ENCODE results near the gene CCK.

CCK gene

DNA sequence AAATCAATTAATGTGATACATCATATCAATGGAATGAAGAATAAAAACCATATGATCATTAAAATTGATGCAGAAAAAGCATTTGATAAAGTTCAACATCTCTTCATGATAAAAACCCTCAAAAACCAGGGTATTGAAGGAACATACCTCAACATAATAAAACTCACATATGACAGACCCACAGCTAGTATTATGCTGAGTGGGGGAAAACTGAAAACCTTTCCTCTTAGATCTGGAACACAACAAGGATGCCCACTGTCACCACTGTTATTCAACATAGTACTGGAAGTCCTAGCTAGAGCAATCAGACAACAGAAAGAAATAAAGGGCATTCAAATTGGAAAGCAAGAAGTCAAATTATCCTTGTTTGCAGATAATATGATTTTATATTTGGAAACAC, 30.5 kb downstream of the CCK start:
- ChIA-PET CTCF (no interaction called here), POLR2A (no interaction called here)
- DNase-seq, result no peak
- Histone ChIP-seq H3K4me1 (ENCODE audit: control extremely low read depth in 1 of 4, control insufficient read depth in 4 of 4, insufficient read depth in 4 of 4, low read length in 3 of 4) (no peaks in the 10 kb centered on the region), H3K27ac (ENCODE audit: insufficient read depth in 1 of 2, low read depth in 1 of 2, low read length in 2 of 2, poor library complexity in 1 of 2, severe bottlenecking in 2 of 2) (no peak overlapping the region), H3K9me3 (ENCODE audit: control extremely low read depth in 1 of 5, control insufficient read depth in 4 of 5, insufficient read depth in 2 of 5, low read depth in 1 of 5, low read length in 4 of 5) (peaks cover 0 to 11% (median 7%) of the 10 kb centered on the region in 5 experiments), H3K36me3 (ENCODE audit: control insufficient read depth in 4 of 4, insufficient read depth in 4 of 4, low read length in 3 of 4) (no peaks in the 10 kb centered on the region), H3K27me3 (replicated peaks in 2 of 5; ENCODE audit: control insufficient read depth in 4 of 5, insufficient read depth in 5 of 5, low read length in 4 of 5) (no peaks in the 10 kb centered on the region), H3K4me3 (ENCODE audit: control insufficient read depth in 1 of 7, extremely low read depth in 1 of 7, insufficient read depth in 4 of 7, low read depth in 2 of 7, low read length in 6 of 7) (no peak overlapping the region)

DNA sequence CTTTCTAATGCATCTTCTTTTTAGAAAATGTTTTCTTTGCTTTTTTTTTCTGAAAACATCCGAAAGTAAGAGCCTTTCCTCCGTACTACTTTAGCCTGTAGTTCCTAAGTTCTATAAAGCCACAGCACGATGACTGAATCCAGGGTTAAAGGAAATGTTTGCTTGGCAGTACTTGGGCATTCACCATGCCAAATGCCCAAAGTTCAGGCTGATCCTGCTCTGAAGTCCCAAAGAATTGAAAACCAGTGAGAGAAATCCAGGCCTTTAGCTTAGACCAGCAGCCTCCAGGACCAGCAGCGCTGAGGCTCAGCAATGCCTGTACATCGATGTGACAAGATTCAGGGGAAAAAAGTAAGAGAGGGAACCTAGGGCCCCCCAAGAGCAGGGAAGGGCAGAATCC, 35.1 kb downstream of the CCK start:
- H3K4me3 ChIP-seq (ENCODE audit: control insufficient read depth in 1 of 7, extremely low read depth in 1 of 7, insufficient read depth in 4 of 7, low read depth in 2 of 7, low read length in 6 of 7), result no peak overlapping the region
- H3K27ac ChIP-seq (ENCODE audit: insufficient read depth in 1 of 2, low read depth in 1 of 2, low read length in 2 of 2, poor library complexity in 1 of 2, severe bottlenecking in 2 of 2), result no peak overlapping the region
- CTCF ChIA-PET, result interaction anchor here (1.3 kb wide), 1 partner anchor 213 kb away, joined by 3 read pairs; no protein-coding TSS in a partner anchor
- POLR2A ChIA-PET, result no interaction called here
- WGBS (ENCODE audit: insufficient coverage), result 100% methylated on average over 3 of the region's 5 CpGs
- H3K36me3 ChIP-seq (ENCODE audit: control insufficient read depth in 4 of 4, insufficient read depth in 4 of 4, low read length in 3 of 4), result no peaks in the 10 kb centered on the region
- no peaks in the 10 kb centered on the region for H3K4me1 ChIP-seq (ENCODE audit: control extremely low read depth in 1 of 4, control insufficient read depth in 4 of 4, insufficient read depth in 4 of 4, low read length in 3 of 4)
- no peaks in the 10 kb centered on the region for H3K9me3 ChIP-seq (ENCODE audit: control extremely low read depth in 1 of 5, control insufficient read depth in 4 of 5, insufficient read depth in 2 of 5, low read depth in 1 of 5, low read length in 4 of 5)
- DNase-seq, result no peak
- H3K27me3 ChIP-seq (replicated peaks in 2 of 5; ENCODE audit: control insufficient read depth in 4 of 5, insufficient read depth in 5 of 5, low read length in 4 of 5), result no peaks in the 10 kb centered on the region

DNA sequence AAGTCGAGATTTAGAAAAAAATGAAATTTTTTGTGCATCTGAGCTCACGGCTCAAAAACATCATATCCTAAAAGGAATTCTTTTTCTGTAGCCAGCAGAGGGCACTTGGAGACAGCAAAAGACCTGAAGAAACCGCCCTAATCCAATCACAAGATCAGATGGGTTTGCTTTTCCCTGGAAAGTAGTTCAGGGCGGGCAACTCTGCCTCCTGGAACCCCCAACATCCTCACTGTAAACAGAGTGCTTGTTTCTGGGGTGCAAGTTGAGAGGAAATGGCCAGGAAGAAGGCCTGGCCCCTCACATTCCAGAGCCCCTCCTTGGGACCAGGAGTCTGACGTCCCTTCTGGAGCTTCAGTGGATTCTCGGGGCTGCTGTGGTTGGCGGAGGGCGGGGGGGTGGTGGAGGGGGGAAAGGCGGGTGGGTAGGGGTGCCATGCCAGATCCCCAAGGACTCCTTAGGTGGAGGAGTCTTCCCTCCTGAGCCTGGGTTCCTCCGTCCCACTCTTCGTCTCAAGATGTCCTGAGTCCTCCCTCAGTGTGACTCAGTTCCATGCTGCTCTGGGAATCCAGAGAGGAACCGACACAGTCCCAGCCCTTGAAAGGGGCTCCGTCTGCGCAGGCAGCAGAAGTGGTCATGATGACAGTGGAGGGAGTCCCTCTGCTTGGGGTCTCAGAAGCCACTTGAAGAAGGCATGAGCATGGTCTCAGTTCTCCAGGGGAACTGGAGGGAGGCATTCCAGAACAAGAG, 35.9 kb downstream of the CCK start:
- H3K27me3 ChIP-seq (replicated peaks in 2 of 5; ENCODE audit: control insufficient read depth in 4 of 5, insufficient read depth in 5 of 5, low read length in 4 of 5), result no peaks in the 10 kb centered on the region
- peak in 2 of 3 donors; percentile 41 to 53 for DNase-seq
- CTCF ChIA-PET, result interaction anchor here (0.8 to 2.2 kb wide), 15 partner anchors 10 to 316 kb away, joined by 3 to 11 read pairs (median 3); no protein-coding TSS in a partner anchor
- peaks cover 0 to 6% (median under 1%) of the 10 kb centered on the region in 4 experiments for H3K36me3 ChIP-seq (ENCODE audit: control insufficient read depth in 4 of 4, insufficient read depth in 4 of 4, low read length in 3 of 4)
- no peak overlapping the region for H3K4me3 ChIP-seq (ENCODE audit: control insufficient read depth in 1 of 7, extremely low read depth in 1 of 7, insufficient read depth in 4 of 7, low read depth in 2 of 7, low read length in 6 of 7)
- H3K4me1 ChIP-seq (ENCODE audit: control extremely low read depth in 1 of 4, control insufficient read depth in 4 of 4, insufficient read depth in 4 of 4, low read length in 3 of 4), result no peaks in the 10 kb centered on the region
- no peaks in the 10 kb centered on the region for H3K9me3 ChIP-seq (ENCODE audit: control extremely low read depth in 1 of 5, control insufficient read depth in 4 of 5, insufficient read depth in 2 of 5, low read depth in 1 of 5, low read length in 4 of 5)
- H3K27ac ChIP-seq (ENCODE audit: insufficient read depth in 1 of 2, low read depth in 1 of 2, low read length in 2 of 2, poor library complexity in 1 of 2, severe bottlenecking in 2 of 2), result no peak overlapping the region
- WGBS (ENCODE audit: insufficient coverage), result 95% methylated on average over 5 of the region's 14 CpGs
- POLR2A ChIA-PET, result no interaction called here

DNA sequence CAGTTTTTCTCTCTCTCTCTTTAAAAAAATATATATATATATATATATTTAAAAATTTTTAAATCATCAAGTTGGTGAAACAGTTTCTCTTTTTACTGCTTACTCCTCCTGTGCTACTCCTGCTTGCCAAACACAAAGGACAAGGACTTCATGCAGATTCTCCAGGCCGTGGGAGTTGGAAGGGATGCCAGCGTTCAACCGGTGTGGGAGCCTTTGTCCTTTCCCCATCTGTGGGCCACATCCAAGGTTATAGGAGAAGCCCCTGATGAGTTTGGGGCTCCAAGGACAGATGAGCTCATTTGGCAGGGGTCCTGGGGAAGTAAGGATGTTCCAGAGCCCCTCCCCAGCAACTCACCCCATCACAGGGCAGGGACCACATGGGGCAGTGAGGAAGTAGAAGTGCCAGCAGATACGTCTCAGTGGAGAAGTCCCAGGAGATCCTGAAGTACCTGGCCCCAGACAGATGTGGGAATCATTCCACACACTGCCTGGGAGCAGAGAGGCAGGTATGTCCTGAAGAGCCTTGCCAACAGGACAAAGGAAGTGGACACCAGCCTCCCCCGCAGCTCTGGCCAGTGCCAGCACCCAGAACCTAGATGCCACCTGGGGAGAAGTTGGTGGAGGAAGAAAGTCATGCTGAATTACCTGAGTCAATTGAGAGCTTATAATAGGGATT, 36.6 kb downstream of the CCK start:
- Histone ChIP-seq H3K36me3 (ENCODE audit: control insufficient read depth in 4 of 4, insufficient read depth in 4 of 4, low read length in 3 of 4) (peaks cover 0 to 11% (median 3%) of the 10 kb centered on the region in 4 experiments), H3K9me3 (ENCODE audit: control extremely low read depth in 1 of 5, control insufficient read depth in 4 of 5, insufficient read depth in 2 of 5, low read depth in 1 of 5, low read length in 4 of 5) (no peaks in the 10 kb centered on the region), H3K27ac (ENCODE audit: insufficient read depth in 1 of 2, low read depth in 1 of 2, low read length in 2 of 2, poor library complexity in 1 of 2, severe bottlenecking in 2 of 2) (no peak overlapping the region), H3K27me3 (replicated peaks in 2 of 5; ENCODE audit: control insufficient read depth in 4 of 5, insufficient read depth in 5 of 5, low read length in 4 of 5) (no peaks in the 10 kb centered on the region), H3K4me1 (ENCODE audit: control extremely low read depth in 1 of 4, control insufficient read depth in 4 of 4, insufficient read depth in 4 of 4, low read length in 3 of 4) (no peaks in the 10 kb centered on the region), H3K4me3 (ENCODE audit: control insufficient read depth in 1 of 7, extremely low read depth in 1 of 7, insufficient read depth in 4 of 7, low read depth in 2 of 7, low read length in 6 of 7) (no peak overlapping the region)
- ChIA-PET POLR2A (no interaction called here), CTCF (interaction anchor here (0.8 to 2.2 kb wide), 15 partner anchors 9 to 317 kb away, joined by 3 to 11 read pairs (median 3); no protein-coding TSS in a partner anchor)
- 100% methylated on average over 1 of the region's 5 CpGs for WGBS (ENCODE audit: insufficient coverage)
- no peak for DNase-seq

DNA sequence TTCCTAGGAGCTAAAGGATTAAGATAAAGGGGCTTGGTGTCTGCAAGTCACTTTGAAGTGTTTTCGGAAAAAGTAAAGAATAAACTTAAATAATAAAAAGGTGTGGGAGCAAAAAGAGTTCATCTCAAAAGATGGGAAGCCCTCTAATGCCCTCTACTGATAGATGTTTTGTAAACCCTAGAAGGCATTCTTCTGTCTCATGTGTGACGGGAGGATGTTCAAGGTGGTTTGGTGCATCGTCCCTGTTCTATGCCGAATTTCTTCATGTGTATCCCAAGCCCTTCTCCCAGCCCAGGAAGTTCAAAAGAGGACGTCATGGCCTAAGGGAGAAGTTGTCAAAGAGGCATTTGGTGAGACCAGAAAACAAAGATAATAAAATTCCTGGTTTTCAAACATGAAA, 37.2 kb downstream of the CCK start:
- H3K9me3 ChIP-seq (ENCODE audit: control extremely low read depth in 1 of 5, control insufficient read depth in 4 of 5, insufficient read depth in 2 of 5, low read depth in 1 of 5, low read length in 4 of 5), result no peaks in the 10 kb centered on the region
- 50% methylated on average over 2 of the region's 5 CpGs for WGBS (ENCODE audit: insufficient coverage)
- no peaks in the 10 kb centered on the region for H3K27me3 ChIP-seq (replicated peaks in 2 of 5; ENCODE audit: control insufficient read depth in 4 of 5, insufficient read depth in 5 of 5, low read length in 4 of 5)
- peaks cover 2 to 17% (median 7%) of the 10 kb centered on the region in 4 experiments for H3K36me3 ChIP-seq (ENCODE audit: control insufficient read depth in 4 of 4, insufficient read depth in 4 of 4, low read length in 3 of 4)
- no peaks in the 10 kb centered on the region for H3K4me1 ChIP-seq (ENCODE audit: control extremely low read depth in 1 of 4, control insufficient read depth in 4 of 4, insufficient read depth in 4 of 4, low read length in 3 of 4)
- POLR2A ChIA-PET, result no interaction called here
- peak in 1 of 3 donors; percentile 15 for DNase-seq
- CTCF ChIA-PET, result interaction anchor here (1.0 to 2.2 kb wide), 7 partner anchors 10 to 314 kb away, joined by 3 to 11 read pairs (median 4); no protein-coding TSS in a partner anchor
- H3K27ac ChIP-seq (ENCODE audit: insufficient read depth in 1 of 2, low read depth in 1 of 2, low read length in 2 of 2, poor library complexity in 1 of 2, severe bottlenecking in 2 of 2), result no peak overlapping the region
- no peak overlapping the region for H3K4me3 ChIP-seq (ENCODE audit: control insufficient read depth in 1 of 7, extremely low read depth in 1 of 7, insufficient read depth in 4 of 7, low read depth in 2 of 7, low read length in 6 of 7)

DNA sequence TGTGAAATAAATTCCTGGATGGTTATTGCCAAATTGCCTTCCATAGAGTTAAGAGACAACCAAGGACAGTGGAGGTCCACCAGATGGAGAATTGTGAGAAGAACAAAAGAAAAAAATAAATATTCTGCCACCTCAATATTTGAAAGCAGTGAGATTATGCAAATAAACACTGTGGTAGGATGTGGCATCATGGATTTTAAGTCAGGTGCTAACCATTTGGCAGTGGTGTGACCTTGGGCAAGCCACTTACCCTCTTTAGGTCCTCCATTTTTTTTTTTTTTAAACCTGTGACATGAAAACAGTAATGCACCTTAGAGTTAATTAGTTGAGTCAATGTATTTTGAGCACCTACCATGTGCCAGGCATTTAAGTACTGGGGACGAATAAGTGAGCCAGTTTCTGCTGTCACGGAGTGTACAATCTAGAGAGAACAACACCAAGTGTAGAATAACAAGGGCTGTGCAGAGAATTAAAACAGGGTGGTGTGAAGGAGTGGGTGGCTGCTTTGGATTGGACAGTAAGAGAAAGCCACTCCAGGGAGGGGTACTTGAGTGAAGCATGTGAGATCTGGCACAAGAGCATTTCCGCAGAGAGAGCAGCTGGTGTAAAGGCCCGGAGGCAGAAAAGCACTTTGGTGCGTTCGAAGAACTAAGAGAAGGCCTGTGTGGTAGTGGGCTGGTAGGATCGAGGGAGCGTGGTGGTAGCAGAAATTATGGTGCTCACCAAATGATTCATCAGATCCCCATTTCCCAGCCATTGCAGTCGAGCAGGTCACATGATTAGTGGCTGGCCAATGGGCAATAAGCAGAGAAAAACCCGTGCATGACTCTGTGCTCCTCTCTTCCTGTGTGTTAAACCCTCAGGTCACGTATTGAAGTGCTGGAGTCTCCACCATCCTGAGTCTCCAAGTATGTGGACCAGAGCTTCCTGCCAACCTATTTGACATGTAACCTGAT, 39.2 kb downstream of the CCK start:
- ChIA-PET CTCF (no interaction called here), POLR2A (no interaction called here)
- Histone ChIP-seq H3K27me3 (replicated peaks in 2 of 5; ENCODE audit: control insufficient read depth in 4 of 5, insufficient read depth in 5 of 5, low read length in 4 of 5) (no peaks in the 10 kb centered on the region), H3K27ac (ENCODE audit: insufficient read depth in 1 of 2, low read depth in 1 of 2, low read length in 2 of 2, poor library complexity in 1 of 2, severe bottlenecking in 2 of 2) (no peak overlapping the region), H3K36me3 (ENCODE audit: control insufficient read depth in 4 of 4, insufficient read depth in 4 of 4, low read length in 3 of 4) (peaks cover 9 to 35% (median 21%) of the 10 kb centered on the region in 4 experiments), H3K4me3 (ENCODE audit: control insufficient read depth in 1 of 7, extremely low read depth in 1 of 7, insufficient read depth in 4 of 7, low read depth in 2 of 7, low read length in 6 of 7) (no peak overlapping the region), H3K9me3 (ENCODE audit: control extremely low read depth in 1 of 5, control insufficient read depth in 4 of 5, insufficient read depth in 2 of 5, low read depth in 1 of 5, low read length in 4 of 5) (no peaks in the 10 kb centered on the region), H3K4me1 (ENCODE audit: control extremely low read depth in 1 of 4, control insufficient read depth in 4 of 4, insufficient read depth in 4 of 4, low read length in 3 of 4) (no peaks in the 10 kb centered on the region)
- no peak for DNase-seq
- 91% methylated on average over 10 of the region's 11 CpGs for WGBS (ENCODE audit: insufficient coverage)
